Thyroid gland (tissue), 4 donors: ENCODE data around the gene ADAMTS12.

Source experiments
- POLR2A ChIP-seq, 2 donors: fragments of 450-650 bp; IDR thresholded peaks; one replicate each; pipeline ENCODE4 v1.6.1; 2017; ENCODE audit warnings: antibody characterized with exemption in 2 of 2, mild to moderate bottlenecking in 2 of 2, moderate library complexity in 1 of 2
- TF ChIP-seq, protein P1 (sequence below), 6 experiments: fragments of 200-600 bp in 3 of 6; fragments of 450-650 bp in 3 of 6; sonication (generic) in 3 of 6; IDR thresholded peaks; one replicate each; pipeline ENCODE4 v1.5.1; 2016 to 2019; ENCODE audit warnings: antibody characterized with exemption in 6 of 6, mild to moderate bottlenecking in 2 of 6, inconsistent platforms in 1 of 6, moderate library complexity in 1 of 6

DNA sequence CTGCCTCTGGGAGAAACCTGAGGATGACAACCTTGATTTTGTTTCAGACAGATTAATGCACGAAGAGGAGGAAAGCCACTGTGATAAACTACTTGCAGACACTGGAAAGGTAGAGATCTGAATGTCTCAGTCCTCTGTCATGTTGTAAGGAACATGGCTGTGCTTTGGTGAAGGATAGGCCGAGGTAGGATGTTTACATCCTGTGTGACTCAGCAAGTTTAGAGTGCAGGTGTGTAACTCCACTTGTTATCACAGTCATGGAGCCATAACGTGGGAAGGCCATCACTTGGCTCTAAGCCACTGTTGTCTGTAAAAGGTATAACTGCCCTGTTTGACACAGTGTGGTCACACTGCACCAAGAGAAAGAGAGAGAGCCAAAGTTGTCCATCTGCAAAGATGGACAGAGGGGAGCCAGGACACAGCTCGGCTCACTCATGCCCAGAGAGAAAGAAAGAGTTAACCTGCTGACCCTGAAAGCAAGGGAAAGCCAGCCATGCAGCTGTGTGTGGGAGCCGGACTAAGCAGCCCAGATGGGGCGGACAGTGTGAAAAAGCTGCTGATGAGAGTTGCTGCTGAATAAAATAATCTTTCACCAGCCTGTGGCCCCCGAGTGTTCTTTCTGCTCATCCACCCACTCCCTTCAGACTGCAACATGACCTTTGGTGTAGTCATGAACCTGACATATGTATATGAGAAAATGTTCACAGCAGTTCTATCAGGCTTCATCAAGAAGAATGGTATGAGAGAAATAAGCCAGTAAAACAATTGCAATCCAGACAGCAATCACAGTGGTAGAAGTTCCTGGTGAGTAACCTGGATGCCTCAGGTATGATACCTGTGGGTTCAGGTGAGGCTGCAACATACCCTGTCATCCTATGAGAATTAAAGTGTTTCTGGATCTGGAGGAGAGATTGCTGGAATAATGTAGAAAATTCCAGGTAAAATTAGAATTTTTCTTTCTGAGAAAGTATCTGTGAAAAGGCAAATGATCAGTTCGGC lies 335.2 kb downstream of the ADAMTS12 start:
- TF ChIP-seq POLR2A (IDR thresholded peaks at IDR 0.05) = no peak
- TF ChIP-seq, protein P1, sequence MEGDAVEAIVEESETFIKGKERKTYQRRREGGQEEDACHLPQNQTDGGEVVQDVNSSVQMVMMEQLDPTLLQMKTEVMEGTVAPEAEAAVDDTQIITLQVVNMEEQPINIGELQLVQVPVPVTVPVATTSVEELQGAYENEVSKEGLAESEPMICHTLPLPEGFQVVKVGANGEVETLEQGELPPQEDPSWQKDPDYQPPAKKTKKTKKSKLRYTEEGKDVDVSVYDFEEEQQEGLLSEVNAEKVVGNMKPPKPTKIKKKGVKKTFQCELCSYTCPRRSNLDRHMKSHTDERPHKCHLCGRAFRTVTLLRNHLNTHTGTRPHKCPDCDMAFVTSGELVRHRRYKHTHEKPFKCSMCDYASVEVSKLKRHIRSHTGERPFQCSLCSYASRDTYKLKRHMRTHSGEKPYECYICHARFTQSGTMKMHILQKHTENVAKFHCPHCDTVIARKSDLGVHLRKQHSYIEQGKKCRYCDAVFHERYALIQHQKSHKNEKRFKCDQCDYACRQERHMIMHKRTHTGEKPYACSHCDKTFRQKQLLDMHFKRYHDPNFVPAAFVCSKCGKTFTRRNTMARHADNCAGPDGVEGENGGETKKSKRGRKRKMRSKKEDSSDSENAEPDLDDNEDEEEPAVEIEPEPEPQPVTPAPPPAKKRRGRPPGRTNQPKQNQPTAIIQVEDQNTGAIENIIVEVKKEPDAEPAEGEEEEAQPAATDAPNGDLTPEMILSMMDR (IDR thresholded peaks at IDR 0.05) = no peak
